ENCODE results near the gene SPEF1. TPM values are rescaled to one million over a fixed set of nuclear protein-coding genes. Genes with fewer than 3 reads are reported as not detected.
A peak's percentile ranks its signal among the peaks of the same experiment; 100 is the strongest.

The SPEF1 gene
- total RNA-seq, 4 donors from 2014 or later, result 0.26 to 1.3 (median 0.37) TPM; not detected in 1

DNA sequence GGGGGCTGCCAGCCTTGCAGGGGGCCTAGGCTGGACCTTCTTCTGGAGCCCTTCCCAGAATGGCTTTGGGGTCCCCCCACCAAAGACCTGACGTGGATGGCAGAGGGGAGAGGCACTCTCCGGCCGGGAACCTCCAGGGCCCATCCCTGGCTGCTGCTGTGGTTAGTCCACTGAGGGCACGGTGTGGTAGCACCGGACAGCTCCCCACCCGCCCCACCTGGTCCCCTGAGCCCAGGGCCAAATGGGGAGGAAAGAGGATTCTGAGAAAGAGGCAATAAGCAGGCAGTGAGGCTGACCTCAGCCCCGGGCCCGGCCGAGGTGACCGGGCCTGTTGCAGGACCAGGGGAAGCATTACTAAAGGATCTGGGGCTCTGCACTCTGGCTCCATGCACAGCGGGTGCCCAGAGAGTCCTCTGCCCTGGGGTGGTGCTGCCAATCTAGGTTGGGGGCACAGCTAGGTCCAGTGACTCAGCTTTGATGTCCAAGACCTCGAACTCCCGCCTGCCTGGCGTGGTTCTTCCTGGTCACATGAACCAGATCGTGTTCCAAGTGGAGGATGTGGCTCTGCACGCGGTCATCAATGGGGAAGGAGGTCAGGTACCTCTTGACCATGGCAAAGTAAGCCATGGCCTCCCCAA, 3.1 kb upstream of the SPEF1 start:
- no peak overlapping the region for H3K4me3 ChIP-seq
- TF ChIP-seq, protein P1, sequence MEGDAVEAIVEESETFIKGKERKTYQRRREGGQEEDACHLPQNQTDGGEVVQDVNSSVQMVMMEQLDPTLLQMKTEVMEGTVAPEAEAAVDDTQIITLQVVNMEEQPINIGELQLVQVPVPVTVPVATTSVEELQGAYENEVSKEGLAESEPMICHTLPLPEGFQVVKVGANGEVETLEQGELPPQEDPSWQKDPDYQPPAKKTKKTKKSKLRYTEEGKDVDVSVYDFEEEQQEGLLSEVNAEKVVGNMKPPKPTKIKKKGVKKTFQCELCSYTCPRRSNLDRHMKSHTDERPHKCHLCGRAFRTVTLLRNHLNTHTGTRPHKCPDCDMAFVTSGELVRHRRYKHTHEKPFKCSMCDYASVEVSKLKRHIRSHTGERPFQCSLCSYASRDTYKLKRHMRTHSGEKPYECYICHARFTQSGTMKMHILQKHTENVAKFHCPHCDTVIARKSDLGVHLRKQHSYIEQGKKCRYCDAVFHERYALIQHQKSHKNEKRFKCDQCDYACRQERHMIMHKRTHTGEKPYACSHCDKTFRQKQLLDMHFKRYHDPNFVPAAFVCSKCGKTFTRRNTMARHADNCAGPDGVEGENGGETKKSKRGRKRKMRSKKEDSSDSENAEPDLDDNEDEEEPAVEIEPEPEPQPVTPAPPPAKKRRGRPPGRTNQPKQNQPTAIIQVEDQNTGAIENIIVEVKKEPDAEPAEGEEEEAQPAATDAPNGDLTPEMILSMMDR (IDR thresholded peaks at IDR 0.05), result no peak
- no peak for TF ChIP-seq POLR2A (IDR thresholded peaks at IDR 0.05)
- intact Hi-C loops (cut with DNase I; ENCODE audit: low total_unique reads), result no loop called here

DNA sequence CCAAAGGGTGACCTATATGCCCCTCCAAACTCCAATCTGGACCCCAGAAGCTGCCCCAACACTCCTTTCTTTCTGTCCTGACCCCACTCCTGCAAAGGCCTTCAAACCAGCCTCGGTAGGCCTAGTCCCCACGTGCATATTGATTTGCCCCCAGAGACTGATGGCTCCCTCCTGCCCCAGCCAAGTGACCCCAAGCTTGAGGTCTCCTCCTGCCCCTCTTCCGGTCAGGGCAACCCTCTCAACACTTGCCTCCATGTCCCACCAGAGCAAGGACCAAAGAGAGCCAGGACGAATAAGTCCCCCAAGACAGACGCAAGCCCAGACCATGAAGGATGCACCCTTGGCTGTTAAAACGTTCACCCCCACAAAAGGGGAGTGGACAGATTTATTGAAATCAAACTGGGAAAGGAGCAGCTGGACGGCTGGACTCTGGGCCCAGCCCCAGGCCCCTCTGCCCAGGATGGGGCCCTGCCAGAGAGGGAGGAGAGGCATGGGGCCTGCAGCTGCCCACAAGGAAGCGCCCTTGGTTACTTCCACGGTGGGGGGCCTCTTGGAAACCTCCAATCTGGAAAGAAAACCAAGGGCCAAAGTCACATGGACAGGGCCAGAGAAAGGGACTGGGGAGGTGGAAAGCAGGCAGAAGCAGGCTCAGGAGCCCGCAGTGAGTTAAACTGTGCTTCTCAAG, 2.4 kb upstream of the SPEF1 start:
- TF ChIP-seq POLR2A (IDR thresholded peaks at IDR 0.05), result no peak
- TF ChIP-seq, protein P1 (IDR thresholded peaks at IDR 0.05), result no peak
- Histone ChIP-seq H3K4me3 (no peak overlapping the region), H3K27ac (peak overlapping the region in 1 of 2 donors; percentile 84), H3K4me1 (peaks cover 4 to 23% of the 10 kb centered on the region in 2 donors), H3K36me3 (no peaks in the 10 kb centered on the region), H3K9me3 (no peaks in the 10 kb centered on the region), H3K27me3 (no peaks in the 10 kb centered on the region)
- DNase-seq, result no peak
- intact Hi-C loops (cut with DNase I; ENCODE audit: low total_unique reads), result no loop called here

More for the DNA sequence above, 3.1 kb upstream of the SPEF1 start:
- peaks cover 4 to 23% of the 10 kb centered on the region in 2 donors for H3K4me1 ChIP-seq
- H3K27ac ChIP-seq, result peak overlapping the region in 1 of 2 donors; percentile 84
- H3K27me3 ChIP-seq, result no peaks in the 10 kb centered on the region
- H3K36me3 ChIP-seq, result no peaks in the 10 kb centered on the region
- H3K9me3 ChIP-seq, result no peaks in the 10 kb centered on the region
- DNase-seq, result no peak

DNA sequence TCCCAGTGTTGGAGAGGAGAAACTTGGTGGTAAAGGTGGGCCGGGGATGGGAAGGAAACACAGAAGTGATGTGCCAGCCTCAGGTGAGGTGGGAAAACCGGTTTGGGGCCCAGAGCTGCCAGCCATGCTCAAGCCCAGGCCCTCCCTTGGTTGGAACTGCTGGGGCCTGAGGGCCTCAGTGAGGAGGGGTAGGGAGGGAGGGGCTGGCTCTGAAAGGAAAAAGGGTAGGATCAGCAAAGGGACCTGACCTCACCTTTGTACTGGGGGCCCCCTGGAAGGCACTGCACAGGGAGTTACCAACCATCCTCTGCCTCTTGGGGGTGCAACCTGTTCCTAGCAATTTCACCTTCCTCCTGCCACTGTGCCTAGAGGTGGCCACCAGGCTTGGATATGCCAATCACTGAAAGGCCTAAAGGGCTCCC, 1.8 kb upstream of the SPEF1 start:
- TF ChIP-seq, protein P1 (IDR thresholded peaks at IDR 0.05), result no peak
- no peak for TF ChIP-seq POLR2A (IDR thresholded peaks at IDR 0.05)
- H3K4me3 ChIP-seq, result no peak overlapping the region
- intact Hi-C loops (cut with DNase I; ENCODE audit: low total_unique reads), result no loop called here
- H3K4me1 ChIP-seq, result peaks cover 4 to 28% of the 10 kb centered on the region in 2 donors
- no peaks in the 10 kb centered on the region for H3K36me3 ChIP-seq
- H3K27me3 ChIP-seq, result no peaks in the 10 kb centered on the region
- H3K9me3 ChIP-seq, result no peaks in the 10 kb centered on the region
- no peak for DNase-seq
- no peak overlapping the region for H3K27ac ChIP-seq

DNA sequence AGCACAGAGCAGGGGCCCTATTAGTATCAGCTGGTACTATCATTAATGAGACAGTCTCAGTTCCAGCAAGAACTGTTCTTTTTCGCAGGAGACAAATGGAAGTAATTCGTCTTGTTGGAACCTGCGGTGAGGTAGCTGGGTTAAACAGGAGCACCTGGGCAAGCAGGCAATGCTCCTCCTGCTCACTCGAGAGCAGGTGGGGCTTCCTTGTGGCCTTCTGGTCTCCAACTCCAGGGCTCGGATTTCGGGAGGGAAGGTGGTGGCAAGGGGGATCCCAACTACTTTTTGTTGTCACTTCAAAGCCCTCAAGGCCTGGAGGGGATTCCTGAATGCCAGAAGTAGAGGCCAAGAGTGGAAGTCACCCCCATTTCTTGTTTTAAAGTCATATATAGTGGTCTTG, 1.3 kb upstream of the SPEF1 start:
- Histone ChIP-seq H3K27me3 (no peaks in the 10 kb centered on the region), H3K4me3 (no peak overlapping the region), H3K9me3 (no peaks in the 10 kb centered on the region), H3K27ac (no peak overlapping the region), H3K36me3 (no peaks in the 10 kb centered on the region), H3K4me1 (peaks cover 4 to 29% of the 10 kb centered on the region in 2 donors)
- DNase-seq, result no peak
- TF ChIP-seq, protein P1 (IDR thresholded peaks at IDR 0.05), result no peak
- TF ChIP-seq POLR2A (IDR thresholded peaks at IDR 0.05), result no peak
- intact Hi-C loops (cut with DNase I; ENCODE audit: low total_unique reads), result no loop called here

DNA sequence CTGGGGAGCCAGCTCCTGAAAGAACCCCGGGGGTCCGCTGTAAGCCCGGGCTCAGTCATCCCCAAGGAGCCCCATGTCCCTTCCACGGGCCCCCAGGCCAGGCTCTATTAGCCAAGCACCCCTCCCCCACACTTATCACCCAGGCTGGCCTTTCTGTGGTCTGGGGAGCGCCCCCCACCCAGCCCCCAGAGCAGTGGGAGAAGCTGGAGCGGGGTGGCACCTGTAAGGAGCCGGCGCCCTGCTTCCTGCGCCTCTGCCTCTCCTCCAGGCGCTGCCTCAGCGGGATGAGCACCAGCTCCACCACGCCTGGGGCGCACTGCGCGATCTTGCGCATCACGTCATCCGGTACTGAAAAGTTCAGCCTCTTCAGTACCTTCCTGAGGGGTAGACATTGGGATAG, 2.3 kb downstream of the SPEF1 start:
- intact Hi-C loops (cut with DNase I; ENCODE audit: low total_unique reads), result no loop called here
- peaks cover 0 to 17% of the 10 kb centered on the region in 2 donors for H3K4me1 ChIP-seq
- no peak for DNase-seq
- no peaks in the 10 kb centered on the region for H3K9me3 ChIP-seq
- H3K27me3 ChIP-seq, result no peaks in the 10 kb centered on the region
- H3K27ac ChIP-seq, result no peak overlapping the region
- H3K4me3 ChIP-seq, result no peak overlapping the region
- H3K36me3 ChIP-seq, result no peaks in the 10 kb centered on the region
- TF ChIP-seq, protein P1 (IDR thresholded peaks at IDR 0.05), result no peak
- no peak for TF ChIP-seq POLR2A (IDR thresholded peaks at IDR 0.05)
